ENCODE measurements around the gene LY6G6C. TPM values are rescaled to one million over a fixed set of nuclear protein-coding genes. Genes with fewer than 3 reads are reported as not detected.

Gene LY6G6C
- total and polyA plus RNA-seq, 8 donors: 0.17 to 0.75 (median 0.43) TPM; not detected in 2

GRCh38 chr6:31689249-31690110 is 32.1 kb downstream of the LY6G6C start:
- no peak overlapping the region for H3K27ac ChIP-seq

GRCh38 chr6:31687860-31688693 is 33.5 kb downstream of the LY6G6C start:
- H3K4me1 ChIP-seq: peaks cover 0 to 4% of the 10 kb centered on the region in 2 donors
- no peaks in the 10 kb centered on the region for H3K9me3 ChIP-seq
- peaks cover 0 to 91% of the 10 kb centered on the region in 2 donors for H3K36me3 ChIP-seq
- H3K27ac ChIP-seq: no peak overlapping the region
- no peak for TF ChIP-seq CTCF (IDR thresholded peaks at IDR 0.05)
- no peak for ATAC-seq
- intact Hi-C loops (cut with DNase I): no loop called here
- DNase-seq: no peak
- H3K4me3 ChIP-seq: no peak overlapping the region
- H3K27me3 ChIP-seq: no peaks in the 10 kb centered on the region

More at GRCh38 chr6:31689249-31690110, 32.1 kb downstream of the LY6G6C start:
- Histone ChIP-seq H3K4me3 (no peak overlapping the region), H3K36me3 (peaks cover 0 to 100% of the 10 kb centered on the region in 2 donors), H3K4me1 (no peaks in the 10 kb centered on the region), H3K27me3 (no peaks in the 10 kb centered on the region), H3K9me3 (no peaks in the 10 kb centered on the region)
- ATAC-seq: no peak
- no peak for DNase-seq
- TF ChIP-seq CTCF (IDR thresholded peaks at IDR 0.05): no peak
- intact Hi-C loops (cut with DNase I): no loop called here

GRCh38 chr6:31687321-31687720 is 34.2 kb downstream of the LY6G6C start:
- Histone ChIP-seq H3K4me1 (peaks cover 0 to 6% of the 10 kb centered on the region in 2 donors), H3K36me3 (peaks cover 0 to 84% of the 10 kb centered on the region in 2 donors), H3K9me3 (no peaks in the 10 kb centered on the region)

GRCh38 chr6:31686483-31686882 is 35.1 kb downstream of the LY6G6C start:
- Histone ChIP-seq H3K4me1 (peaks cover 0 to 11% of the 10 kb centered on the region in 2 donors), H3K27me3 (no peaks in the 10 kb centered on the region), H3K4me3 (no peak overlapping the region), H3K9me3 (no peaks in the 10 kb centered on the region), H3K36me3 (peaks cover 0 to 75% of the 10 kb centered on the region in 2 donors), H3K27ac (no peak overlapping the region)
- TF ChIP-seq CTCF (IDR thresholded peaks at IDR 0.05): no peak
- intact Hi-C loops (cut with DNase I): no loop called here
- ATAC-seq (no peak), DNase-seq (no peak)

More at GRCh38 chr6:31687321-31687720, 34.2 kb downstream of the LY6G6C start:
- intact Hi-C loops (cut with DNase I): no loop called here
- TF ChIP-seq CTCF (IDR thresholded peaks at IDR 0.05): no peak
- Histone ChIP-seq H3K4me3 (no peak overlapping the region), H3K27me3 (no peaks in the 10 kb centered on the region), H3K27ac (no peak overlapping the region)
- DNase-seq (no peak), ATAC-seq (no peak)

- TF ChIP-seq CTCF (IDR thresholded peaks at IDR 0.05): no peak
- Histone ChIP-seq H3K4me3 (no peak overlapping the region), H3K36me3 (peaks cover 0 to 46% of the 10 kb centered on the region in 2 donors), H3K27ac (no peak overlapping the region), H3K27me3 (no peaks in the 10 kb centered on the region), H3K4me1 (peaks cover 5 to 24% of the 10 kb centered on the region in 2 donors), H3K9me3 (no peaks in the 10 kb centered on the region)
- intact Hi-C loops (cut with DNase I): no loop called here
- DNase-seq (no peak), ATAC-seq (no peak)
Measured at GRCh38 chr6:31683591-31683990, 38.0 kb downstream of the LY6G6C start.
